PFSK-1 (cell line): ENCODE results near the gene WDR70.

ENCODE experiments used
- POLR2AphosphoS5 ChIP-seq: IDR thresholded peaks from 2 replicates; pipeline ENCODE4 v1.6.1; 2012; ENCODE audit warnings: low read depth, mild to moderate bottlenecking, control low read depth, low read length, moderate library complexity
- SIN3A ChIP-seq: IDR thresholded peaks from 2 replicates; pipeline ENCODE4 v1.6.1; 2012; ENCODE audit warnings: mild to moderate bottlenecking, low read length, moderate library complexity, borderline replicate concordance; ENCODE audit not compliant: insufficient read depth

DNA sequence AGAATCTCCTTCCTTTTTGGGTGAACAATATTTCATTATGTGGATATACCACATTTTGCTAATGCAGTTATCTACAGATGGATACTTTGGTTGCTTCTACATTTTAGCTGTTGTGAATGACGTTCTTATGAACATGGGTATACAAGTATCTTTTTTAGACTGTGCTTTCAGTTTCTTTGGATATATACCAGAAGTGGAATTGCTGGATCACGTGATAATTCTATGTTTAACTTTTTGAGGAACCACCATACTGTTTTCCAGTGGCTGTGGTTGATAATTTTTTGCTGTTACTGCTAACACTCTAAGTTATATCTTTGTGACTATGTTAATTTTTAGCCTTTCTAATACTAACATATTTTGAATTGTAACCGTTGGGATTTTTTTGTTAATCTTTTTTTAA is 12.5 kb downstream of the WDR70 start:
- TF ChIP-seq SIN3A (no peak), POLR2AphosphoS5 (no peak)
